Endometrial microvascular endothelial cells (primary cell): ENCODE results near the gene SLC37A1. TPM values are rescaled to one million over a fixed set of nuclear protein-coding genes. Genes with fewer than 3 reads are reported as not detected.

Experiments used
- in situ Hi-C: cut with HindIII; loops from 2 replicates; pipeline ENCODE4 v1.10.0; 2017; ENCODE audit warnings: low sequenced_read_pairs, low pct_unique_long_range_greater_than_20kb; ENCODE audit errors: inconsistent ontology term
- total RNA-seq: library from RNA; depleted of rRNA; stranded (reverse); fragments of >200 nt; gene quantifications from one replicate; pipeline ENCODE4 v1.2.3, GENCODE V29; 2015; ENCODE audit errors: inconsistent ontology term

Gene SLC37A1
- total RNA-seq, 1 donor from 2014 or later: 7.0 TPM

GRCh38 chr21:42593007-42593814 lies 79.6 kb downstream of the SLC37A1 start:
- in situ Hi-C loops: loop anchor here (25.0 kb wide), 1 partner anchor 219 kb away; no protein-coding TSS in a partner anchor

- in situ Hi-C loops: loop anchor here (25.0 kb wide), 1 partner anchor 218 kb away; no protein-coding TSS in a partner anchor
These were observed 81.1 kb downstream of the SLC37A1 start for GRCh38 chr21:42594616-42595282.

- in situ Hi-C loops: loop anchor here (25.0 kb wide), 1 partner anchor 217 kb away; no protein-coding TSS in a partner anchor
These were observed 81.9 kb downstream of the SLC37A1 start for GRCh38 chr21:42595283-42596187.

GRCh38 chr21:42596657-42597056 lies 83.0 kb downstream of the SLC37A1 start:
- in situ Hi-C loops: loop anchor here (25.0 kb wide), 1 partner anchor 216 kb away; no protein-coding TSS in a partner anchor

- in situ Hi-C loops: loop anchor here (25.0 kb wide), 1 partner anchor 215 kb away; no protein-coding TSS in a partner anchor
These were observed 84.0 kb downstream of the SLC37A1 start for GRCh38 chr21:42597487-42598158.

GRCh38 chr21:42598159-42598735 lies 84.6 kb downstream of the SLC37A1 start:
- in situ Hi-C loops: loop anchor here (25.0 kb wide), 1 partner anchor 214 kb away; no protein-coding TSS in a partner anchor

- in situ Hi-C loops: loop anchor here (25.0 kb wide), 1 partner anchor 213 kb away; no protein-coding TSS in a partner anchor
These were observed 85.8 kb downstream of the SLC37A1 start for GRCh38 chr21:42599486-42599885.

- in situ Hi-C loops: loop anchor here (25.0 kb wide), 1 partner anchor 212 kb away; no protein-coding TSS in a partner anchor
These were observed 86.3 kb downstream of the SLC37A1 start for GRCh38 chr21:42599962-42600361.

- in situ Hi-C loops: no loop called here
These were observed 88.0 kb downstream of the SLC37A1 start for GRCh38 chr21:42601656-42602055.

- in situ Hi-C loops: no loop called here
These were observed 93.5 kb downstream of the SLC37A1 start for GRCh38 chr21:42607102-42607501.

GRCh38 chr21:42607525-42608102 lies 94.0 kb downstream of the SLC37A1 start:
- in situ Hi-C loops: no loop called here

- in situ Hi-C loops: no loop called here
These were observed 94.8 kb downstream of the SLC37A1 start for GRCh38 chr21:42608446-42608845.

GRCh38 chr21:42609811-42610210 lies 96.2 kb downstream of the SLC37A1 start:
- in situ Hi-C loops: no loop called here

GRCh38 chr21:42611852-42612251 lies 98.2 kb downstream of the SLC37A1 start:
- in situ Hi-C loops: no loop called here

- in situ Hi-C loops: no loop called here
These were observed 98.7 kb downstream of the SLC37A1 start for GRCh38 chr21:42612390-42612789.

GRCh38 chr21:42613756-42614155 lies 100.1 kb downstream of the SLC37A1 start:
- in situ Hi-C loops: no loop called here

GRCh38 chr21:42614396-42614795 lies 100.7 kb downstream of the SLC37A1 start:
- in situ Hi-C loops: no loop called here
